Measurements from ENCODE around the gene SLITRK2. TPM values are rescaled to one million over a fixed set of nuclear protein-coding genes. Genes with fewer than 3 reads are reported as not detected.

SLITRK2 gene
- total RNA-seq, 1 experiment from 2014 or later = 0.07 TPM

GRCh38 chrX:145803508-145803907 lies 14.1 kb upstream of the SLITRK2 start:
- no peaks in the 10 kb centered on the region for H3K4me1 ChIP-seq (ENCODE audit: insufficient read depth, low read length)
- H3K4me3 ChIP-seq (ENCODE audit: low read length) = no peak overlapping the region
- H3F3A ChIP-seq (ENCODE audit: low read length, unreplicated experiment) = no peaks in the 10 kb centered on the region
- CTCF ChIA-PET = no interaction called here
- ATAC-seq (no peak), DNase-seq (no peak)
- POLR2A ChIA-PET (ENCODE audit: unreplicated experiment) = no interaction called here
- no peaks in the 10 kb centered on the region for H4K20me1 ChIP-seq (ENCODE audit: low read length)
- no peaks in the 10 kb centered on the region for H3K36me3 ChIP-seq (ENCODE audit: low read depth, low read length)
- intact Hi-C loops (cut with micrococcal nuclease) = no loop called here
- H3K9ac ChIP-seq (ENCODE audit: low read length) = no peak overlapping the region
- H3K9me2 ChIP-seq (replicated peaks; ENCODE audit: low read length) = no peaks in the 10 kb centered on the region
- H3K4me2 ChIP-seq (ENCODE audit: low read length) = no peak overlapping the region
- H2AFZ ChIP-seq (ENCODE audit: low read length) = no peak overlapping the region
- H3K27me3 ChIP-seq (ENCODE audit: low read length) = no peaks in the 10 kb centered on the region
- H3K79me2 ChIP-seq (ENCODE audit: low read length) = no peaks in the 10 kb centered on the region
- no TSS peak for BruUV-seq (replicated peaks)
- no peak overlapping the region for H3K27ac ChIP-seq (ENCODE audit: low read length)
- TF ChIP-seq CTCF (conservative IDR thresholded peaks at IDR 0.05; ENCODE audit: low read depth, low read length) = no peak
- TF ChIP-seq EZH2phosphoT487 (IDR thresholded peaks at IDR 0.05; ENCODE audit: borderline replicate concordance, low read length) = no peak
- TF ChIP-seq EZH2 (IDR thresholded peaks at IDR 0.05; ENCODE audit: low read length, unreplicated experiment) = no peak
- no peaks in the 10 kb centered on the region for H3K9me3 ChIP-seq (ENCODE audit: low read length)

- CTCF ChIA-PET = no interaction called here
- Histone ChIP-seq H4K20me1 (ENCODE audit: low read length) (no peaks in the 10 kb centered on the region), H3K4me3 (ENCODE audit: low read length) (no peak overlapping the region), H3K27me3 (ENCODE audit: low read length) (peaks cover 19% of the 10 kb centered on the region), H3K4me1 (ENCODE audit: insufficient read depth, low read length) (no peaks in the 10 kb centered on the region), H3K79me2 (ENCODE audit: low read length) (no peaks in the 10 kb centered on the region), H3F3A (ENCODE audit: low read length, unreplicated experiment) (no peaks in the 10 kb centered on the region), H3K4me2 (ENCODE audit: low read length) (no peak overlapping the region), H3K9ac (ENCODE audit: low read length) (no peak overlapping the region), H3K36me3 (ENCODE audit: low read depth, low read length) (no peaks in the 10 kb centered on the region), H2AFZ (ENCODE audit: low read length) (no peak overlapping the region), H3K9me2 (replicated peaks; ENCODE audit: low read length) (no peaks in the 10 kb centered on the region), H3K27ac (ENCODE audit: low read length) (no peak overlapping the region), H3K9me3 (ENCODE audit: low read length) (no peaks in the 10 kb centered on the region)
- intact Hi-C loops (cut with micrococcal nuclease) = no loop called here
- no TSS peak for BruUV-seq (replicated peaks)
- ATAC-seq (no peak), DNase-seq (no peak)
- TF ChIP-seq CTCF (conservative IDR thresholded peaks at IDR 0.05; ENCODE audit: low read depth, low read length) (no peak), EZH2 (IDR thresholded peaks at IDR 0.05; ENCODE audit: low read length, unreplicated experiment) (no peak), EZH2phosphoT487 (IDR thresholded peaks at IDR 0.05; ENCODE audit: borderline replicate concordance, low read length) (no peak)
- POLR2A ChIA-PET (ENCODE audit: unreplicated experiment) = no interaction called here
Observed at GRCh38 chrX:145813081-145813480, 4.5 kb upstream of the SLITRK2 start.

- no peak overlapping the region for H3K27ac ChIP-seq (ENCODE audit: low read length)
- H3K9me2 ChIP-seq (replicated peaks; ENCODE audit: low read length) = no peaks in the 10 kb centered on the region
- DNase-seq (no peak), ATAC-seq (no peak)
- intact Hi-C loops (cut with micrococcal nuclease) = no loop called here
- ChIA-PET POLR2A (ENCODE audit: unreplicated experiment) (no interaction called here), CTCF (no interaction called here)
- H3K4me3 ChIP-seq (ENCODE audit: low read length) = no peak overlapping the region
- TF ChIP-seq CTCF (conservative IDR thresholded peaks at IDR 0.05; ENCODE audit: low read depth, low read length) (no peak), EZH2phosphoT487 (IDR thresholded peaks at IDR 0.05; ENCODE audit: borderline replicate concordance, low read length) (no peak), EZH2 (IDR thresholded peaks at IDR 0.05; ENCODE audit: low read length, unreplicated experiment) (no peak)
- no TSS peak for BruUV-seq (replicated peaks)
- H3F3A ChIP-seq (ENCODE audit: low read length, unreplicated experiment) = no peaks in the 10 kb centered on the region
- no peaks in the 10 kb centered on the region for H3K36me3 ChIP-seq (ENCODE audit: low read depth, low read length)
- H3K27me3 ChIP-seq (ENCODE audit: low read length) = peaks cover 53% of the 10 kb centered on the region
- H4K20me1 ChIP-seq (ENCODE audit: low read length) = no peaks in the 10 kb centered on the region
- no peaks in the 10 kb centered on the region for H3K4me1 ChIP-seq (ENCODE audit: insufficient read depth, low read length)
- no peaks in the 10 kb centered on the region for H3K9me3 ChIP-seq (ENCODE audit: low read length)
- no peak overlapping the region for H3K9ac ChIP-seq (ENCODE audit: low read length)
- no peaks in the 10 kb centered on the region for H3K79me2 ChIP-seq (ENCODE audit: low read length)
- no peak overlapping the region for H3K4me2 ChIP-seq (ENCODE audit: low read length)
- no peak overlapping the region for H2AFZ ChIP-seq (ENCODE audit: low read length)
Observed at GRCh38 chrX:145816601-145817315, 871 bp upstream of the SLITRK2 start.
